Measurements from ENCODE around the gene SH3RF2.

The SH3RF2 gene

DNA sequence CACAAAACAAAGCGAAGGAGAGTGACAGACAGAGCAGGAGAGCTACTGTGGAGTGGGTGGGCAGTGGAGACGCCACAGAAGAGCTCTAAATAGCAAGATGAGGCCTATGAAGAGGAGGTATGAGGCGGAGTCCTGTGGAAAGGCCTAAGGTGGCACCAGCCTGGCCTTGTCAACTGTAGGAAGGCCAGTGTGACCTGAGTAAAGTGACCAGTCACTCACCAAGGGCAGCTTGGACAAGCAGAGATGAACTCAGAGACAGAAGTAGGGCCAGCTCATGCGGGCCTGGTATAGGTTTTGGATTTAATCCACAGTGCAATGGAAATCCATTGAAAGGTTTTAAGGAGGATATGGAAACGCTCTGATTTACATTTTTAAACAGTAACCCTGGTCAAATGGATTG lies 23.8 kb upstream of the SH3RF2 start:
- TF ChIP-seq, protein P1, sequence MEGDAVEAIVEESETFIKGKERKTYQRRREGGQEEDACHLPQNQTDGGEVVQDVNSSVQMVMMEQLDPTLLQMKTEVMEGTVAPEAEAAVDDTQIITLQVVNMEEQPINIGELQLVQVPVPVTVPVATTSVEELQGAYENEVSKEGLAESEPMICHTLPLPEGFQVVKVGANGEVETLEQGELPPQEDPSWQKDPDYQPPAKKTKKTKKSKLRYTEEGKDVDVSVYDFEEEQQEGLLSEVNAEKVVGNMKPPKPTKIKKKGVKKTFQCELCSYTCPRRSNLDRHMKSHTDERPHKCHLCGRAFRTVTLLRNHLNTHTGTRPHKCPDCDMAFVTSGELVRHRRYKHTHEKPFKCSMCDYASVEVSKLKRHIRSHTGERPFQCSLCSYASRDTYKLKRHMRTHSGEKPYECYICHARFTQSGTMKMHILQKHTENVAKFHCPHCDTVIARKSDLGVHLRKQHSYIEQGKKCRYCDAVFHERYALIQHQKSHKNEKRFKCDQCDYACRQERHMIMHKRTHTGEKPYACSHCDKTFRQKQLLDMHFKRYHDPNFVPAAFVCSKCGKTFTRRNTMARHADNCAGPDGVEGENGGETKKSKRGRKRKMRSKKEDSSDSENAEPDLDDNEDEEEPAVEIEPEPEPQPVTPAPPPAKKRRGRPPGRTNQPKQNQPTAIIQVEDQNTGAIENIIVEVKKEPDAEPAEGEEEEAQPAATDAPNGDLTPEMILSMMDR (conservative IDR thresholded peaks at IDR 0.05): no peak
- H3K27ac ChIP-seq: no peak overlapping the region

DNA sequence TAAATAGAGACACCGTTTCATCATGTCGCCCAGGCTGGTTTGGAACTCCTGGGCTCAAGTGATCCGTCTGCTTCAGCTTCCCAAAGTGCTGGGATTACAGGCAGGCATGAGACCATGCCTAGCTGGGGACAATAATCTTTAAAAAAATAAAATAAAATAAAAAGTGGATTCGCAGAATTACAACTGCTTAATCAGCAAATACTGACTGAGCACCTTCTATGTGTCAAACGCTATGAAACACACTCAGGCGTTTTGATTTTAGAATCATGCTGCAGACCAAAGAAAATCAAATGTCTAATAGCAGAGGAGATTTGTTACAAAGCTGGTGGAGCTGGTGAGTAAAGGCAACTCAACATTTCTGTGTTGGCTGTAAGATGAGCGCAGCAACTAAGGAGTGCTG lies 22.7 kb upstream of the SH3RF2 start:
- no peak overlapping the region for H3K27ac ChIP-seq
- TF ChIP-seq, protein P1 (conservative IDR thresholded peaks at IDR 0.05): no peak

DNA sequence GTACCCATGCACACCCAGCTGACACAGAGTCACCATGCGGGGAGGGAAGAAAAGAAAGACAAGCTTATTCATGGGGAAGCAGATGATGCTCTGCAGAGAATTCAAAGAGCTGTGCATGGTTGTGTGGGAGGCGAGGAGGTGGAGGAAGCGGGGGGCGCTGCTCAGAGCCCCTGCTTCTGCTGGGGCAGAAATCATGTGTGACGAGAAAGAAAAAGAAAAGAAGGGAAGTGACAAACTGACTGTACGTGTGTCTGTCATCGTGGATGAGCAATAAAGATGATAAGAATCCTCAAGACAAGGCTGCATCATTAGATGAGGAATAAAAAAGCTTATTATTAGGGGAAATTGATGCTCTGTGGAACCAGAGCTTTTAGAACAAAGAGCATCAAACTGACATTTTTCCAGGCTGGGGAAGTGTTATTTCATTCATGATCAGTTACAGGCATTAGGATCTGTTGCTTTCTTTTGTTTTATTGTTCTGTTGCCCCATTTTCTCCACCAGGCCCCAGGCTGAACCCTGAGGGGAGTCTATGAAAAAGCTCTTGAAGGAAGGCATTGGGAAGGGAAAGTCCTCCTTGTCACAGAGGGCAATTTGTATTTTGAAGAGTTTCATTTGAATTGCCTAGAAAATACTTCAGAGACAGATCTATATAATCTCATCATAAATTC lies 20.3 kb upstream of the SH3RF2 start:
- TF ChIP-seq, protein P1 (conservative IDR thresholded peaks at IDR 0.05): no peak

DNA sequence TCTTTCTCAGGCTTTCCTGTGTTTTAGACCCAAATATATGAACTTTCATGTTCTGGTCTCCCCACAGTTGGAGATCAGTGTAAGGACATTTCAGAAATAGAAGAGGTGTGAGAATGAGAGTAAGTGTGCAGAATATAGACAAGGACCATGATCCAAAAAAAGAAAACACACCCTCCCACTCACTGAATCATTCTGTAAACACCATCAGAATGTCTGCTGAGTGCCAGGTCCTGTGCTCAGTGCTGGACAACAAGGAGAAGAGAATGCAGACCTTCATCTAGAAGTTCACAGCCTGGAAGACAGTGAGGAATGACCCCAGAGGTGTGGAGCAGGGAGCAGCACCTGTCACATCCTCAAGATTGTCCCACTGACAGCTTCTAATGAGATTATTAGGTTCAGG lies 19.1 kb upstream of the SH3RF2 start:
- H3K27ac ChIP-seq: no peak overlapping the region
- TF ChIP-seq, protein P1 (conservative IDR thresholded peaks at IDR 0.05): no peak

More for the DNA sequence above, 20.3 kb upstream of the SH3RF2 start:
- H3K27ac ChIP-seq: no peak overlapping the region

DNA sequence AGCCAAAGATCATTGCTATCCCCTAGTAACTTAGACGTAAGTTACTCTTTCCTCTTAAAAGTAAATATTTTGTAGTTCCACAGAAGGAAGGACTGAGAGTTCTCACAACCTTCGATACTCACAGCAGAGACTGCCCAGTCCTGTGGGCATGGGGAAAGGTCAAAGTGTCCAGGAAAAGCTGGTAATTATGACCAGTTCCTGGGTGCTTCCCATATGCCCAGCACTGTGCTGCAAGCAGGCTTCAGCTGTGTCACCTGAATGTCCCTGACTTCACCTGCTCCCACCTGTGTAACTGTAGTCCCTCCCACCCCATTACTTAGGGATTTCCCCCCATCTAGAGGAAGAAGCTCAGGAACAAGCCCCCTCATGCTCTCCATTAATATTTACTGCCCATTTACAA lies 18.0 kb upstream of the SH3RF2 start:
- H3K27ac ChIP-seq: no peak overlapping the region
- TF ChIP-seq, protein P1 (conservative IDR thresholded peaks at IDR 0.05): no peak

DNA sequence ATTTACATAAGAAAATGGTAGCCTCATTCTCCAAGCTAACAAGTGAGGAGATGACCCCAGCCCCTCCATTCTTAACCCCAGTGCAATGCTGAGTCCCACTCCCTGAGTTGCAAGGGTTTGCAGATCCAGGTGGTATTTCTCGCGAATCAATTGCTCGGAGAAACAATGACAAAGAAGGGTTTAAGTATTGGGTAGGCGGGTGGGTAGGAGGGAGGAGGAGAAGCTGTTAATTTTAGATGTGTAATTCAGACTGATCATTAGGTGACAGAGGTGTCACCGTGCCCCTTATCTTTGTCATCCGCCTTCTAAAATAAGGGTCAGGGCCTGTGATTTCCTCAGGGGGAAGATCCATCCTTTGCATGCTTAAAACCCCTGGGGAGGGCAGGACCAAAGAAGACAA lies 17.0 kb upstream of the SH3RF2 start:
- TF ChIP-seq, protein P1 (conservative IDR thresholded peaks at IDR 0.05): no peak
- H3K27ac ChIP-seq: no peak overlapping the region

DNA sequence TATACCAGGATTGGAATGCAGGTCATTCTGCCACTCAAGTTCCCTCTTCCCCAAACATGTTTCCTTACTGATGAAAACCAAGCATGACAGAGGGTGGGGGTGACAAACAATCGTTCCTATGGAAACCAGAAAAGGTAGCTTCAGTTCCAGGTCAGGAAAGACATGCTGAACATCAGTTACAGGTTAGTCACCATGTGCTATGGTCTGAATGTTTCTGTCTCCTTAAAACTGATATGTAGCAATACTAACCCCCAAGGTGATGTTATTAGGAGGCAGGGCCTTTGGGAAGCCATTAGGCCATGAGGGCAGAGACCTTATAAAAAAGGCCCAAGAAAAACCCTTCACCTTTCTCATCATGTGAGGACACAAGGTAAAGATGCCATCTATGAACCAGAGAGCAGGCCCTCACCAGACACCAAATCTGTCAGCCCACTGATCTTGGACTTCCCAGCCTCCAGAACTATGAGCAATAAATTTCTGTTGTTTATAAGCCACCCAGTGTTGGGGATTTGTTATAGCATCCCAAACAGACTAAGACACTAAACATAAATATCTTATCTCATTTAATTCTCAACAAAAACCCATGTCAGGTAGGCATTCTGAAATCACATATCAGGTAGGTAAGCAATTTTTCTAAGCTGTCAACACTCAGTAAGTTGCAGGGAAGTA lies 15.7 kb upstream of the SH3RF2 start:
- H3K27ac ChIP-seq: no peak overlapping the region
- TF ChIP-seq, protein P1 (conservative IDR thresholded peaks at IDR 0.05): no peak

Data from VCaP (cell line).